HepG2 (cell line): ENCODE results near the gene TBC1D14. TPM values are rescaled to one million over a fixed set of nuclear protein-coding genes. Genes with fewer than 3 reads are reported as not detected.

ENCODE experiments used
- ATAC-seq: fragments of 200-7000 bp; cut with Tn5 transposase; 3 replicates; pipeline ENCODE4 v1.9.1; 2020; ENCODE audit warnings: mild to moderate bottlenecking, moderate library complexity
- BruUV-seq: library from RNA; stranded (reverse); fragments of 400-500 nt; replicated peaks from 2 replicates; lab custom pipeline; 2021; lab: Mats Ljungman, UMichigan
- CTCF ChIA-PET: fragments of 300-600 bp; formaldehyde crosslinking; extraction: SDS; loops from one replicate; lab custom pipeline; 2021; ENCODE audit warnings: low total read pairs, inconsistent platforms, low intra/inter-chr PET ratio; lab: Yijun Ruan, JAX
- POLR2A ChIA-PET: fragments of 350-600 bp; sonication (Branson Sonifier 250); formaldehyde crosslinking; loops from one replicate; lab custom pipeline; 2020; ENCODE audit warnings: antibody characterized with exemption, inconsistent platforms; lab: Yijun Ruan, JAX
- DNase-seq: peaks from one replicate; pipeline ENCODE4 v3.0.0-alpha.2; 2015; ENCODE audit warnings: low spot score
- FAIRE-seq: peaks from 3 replicates; lab custom pipeline; 2011; peaks lifted over from hg19 to GRCh38; lab: Jason Lieb, UNC
- H2AFZ ChIP-seq: one replicate; pipeline ENCODE4 v1.6.1; 2011; ENCODE audit warnings: low read length, inconsistent platforms
- H3K27ac ChIP-seq: fragments of 300-600 bp; 3 replicates; pipeline ENCODE4 v1.8.0; 2011; ENCODE audit warnings: mixed run types, mild to moderate bottlenecking, mixed read lengths, low read length, inconsistent platforms; ENCODE audit not compliant: insufficient read depth; ENCODE audit errors: extremely low read length
- H3K27me3 ChIP-seq, 2 experiments: fragments of 200-600 bp in 1 of 2; 2 replicates in 1 of 2; 3 replicates in 1 of 2; pipeline versions ENCODE4 v1.6.0 to v1.8.0; 2011; ENCODE audit warnings: low read length in 2 of 2, mild to moderate bottlenecking in 2 of 2, moderate library complexity in 2 of 2, inconsistent platforms in 1 of 2; ENCODE audit not compliant: insufficient read depth in 2 of 2, control insufficient read depth in 1 of 2
- H3K36me3 ChIP-seq, 2 experiments: fragments of 200-600 bp in 1 of 2; replicated peaks in 1 of 2; 2 replicates in 1 of 2; 3 replicates in 1 of 2; pipeline versions ENCODE4 v1.5.1 to v1.8.0; 2011; ENCODE audit warnings: low read length in 2 of 2, inconsistent platforms in 1 of 2; ENCODE audit not compliant: insufficient read depth in 2 of 2, control insufficient read depth in 1 of 2
- H3K4me1 ChIP-seq: 2 replicates; pipeline ENCODE4 v1.5.1; 2012; ENCODE audit warnings: low read length, inconsistent platforms; ENCODE audit not compliant: insufficient read depth
- H3K4me2 ChIP-seq: 2 replicates; pipeline ENCODE4 v1.6.0; 2011; ENCODE audit warnings: low read depth, low read length, inconsistent platforms
- H3K4me3 ChIP-seq, 3 experiments: fragments of 200-600 bp in 1 of 3; sonication (generic), shearing (Covaris generic) in 1 of 3; replicated peaks in 1 of 3; 2 replicates each; pipeline ENCODE4 v1.5.1; 2011 to 2016; ENCODE audit warnings: low read length in 3 of 3, inconsistent platforms in 2 of 3, low read depth in 2 of 3, mild to moderate bottlenecking in 2 of 3, control low read depth in 1 of 3, mixed read lengths in 1 of 3; ENCODE audit not compliant: insufficient read depth in 1 of 3
- H3K79me2 ChIP-seq: one replicate; pipeline ENCODE4 v1.6.1; 2011; ENCODE audit warnings: low read length, inconsistent platforms; ENCODE audit not compliant: insufficient read depth
- H3K9ac ChIP-seq: 2 replicates; pipeline ENCODE4 v1.6.0; 2011; ENCODE audit warnings: mild to moderate bottlenecking, low read depth, low read length, inconsistent platforms; ENCODE audit not compliant: insufficient read depth
- H3K9me3 ChIP-seq: 2 replicates; pipeline ENCODE4 v1.5.1; 2012; ENCODE audit warnings: mild to moderate bottlenecking, low read length
- H4K20me1 ChIP-seq: 2 replicates; pipeline ENCODE4 v1.6.0; 2011; ENCODE audit warnings: inconsistent platforms, mild to moderate bottlenecking, low read length, moderate library complexity; ENCODE audit not compliant: insufficient read depth
- CC2D1A ChIP-seq: sonication (generic); formaldehyde crosslinking; IDR thresholded peaks from 2 replicates; pipeline ENCODE4 v1.8.1; 2023; ENCODE audit warnings: mild to moderate bottlenecking, missing genetic modification reagents
- DMAP1 ChIP-seq: IDR thresholded peaks from 2 replicates; pipeline ENCODE4 v1.6.1; 2016
- FOXA1 ChIP-seq, 2 experiments: fragments of 450-650 bp in 1 of 2; sonication (generic) in 1 of 2; formaldehyde crosslinking in 1 of 2; IDR thresholded peaks; 2 replicates each; pipeline versions ENCODE4 v1.4.0 to v1.6.1; 2016 to 2020; ENCODE audit warnings: missing genetic modification reagents in 1 of 2
- FOXJ3 ChIP-seq: sonication (generic); formaldehyde crosslinking; IDR thresholded peaks from 2 replicates; pipeline ENCODE4 v1.4.0; 2020; ENCODE audit warnings: missing genetic modification reagents, mild to moderate bottlenecking, borderline replicate concordance
- FOXK1 ChIP-seq: sonication (generic); formaldehyde crosslinking; IDR thresholded peaks from 2 replicates; pipeline ENCODE4 v1.4.0; 2020; ENCODE audit warnings: low read depth, missing genetic modification reagents, borderline replicate concordance
- GFI1 ChIP-seq: sonication (generic); formaldehyde crosslinking; IDR thresholded peaks from 2 replicates; pipeline ENCODE4 v1.5.0; 2020; ENCODE audit warnings: missing genetic modification reagents, mild to moderate bottlenecking, borderline replicate concordance
- HMGXB4 ChIP-seq, 2 experiments: sonication (generic) in 1 of 2; formaldehyde crosslinking in 1 of 2; IDR thresholded peaks; 2 replicates each; pipeline versions ENCODE4 v1.4.0 to v1.6.1; 2018 to 2020; ENCODE audit warnings: missing genetic modification reagents in 2 of 2, borderline replicate concordance in 1 of 2, low read depth in 1 of 2, mild to moderate bottlenecking in 1 of 2, missing biosample characterization in 1 of 2
- ISX ChIP-seq: sonication (generic); formaldehyde crosslinking; conservative IDR thresholded peaks from 2 replicates; pipeline ENCODE4 v1.5.0; 2020; ENCODE audit warnings: missing genetic modification reagents
- KLF15 ChIP-seq: sonication (generic); formaldehyde crosslinking; IDR thresholded peaks from 2 replicates; pipeline ENCODE4 v1.8.1; 2023; ENCODE audit warnings: borderline replicate concordance, mild to moderate bottlenecking, inconsistent platforms, missing genetic modification reagents, mixed read lengths
- LCORL ChIP-seq, 2 experiments: fragments of 450-650 bp in 1 of 2; sonication (generic) in 1 of 2; formaldehyde crosslinking in 1 of 2; IDR thresholded peaks; 2 replicates each; pipeline versions ENCODE4 v1.5.0 to v1.6.1; 2017 to 2020; ENCODE audit warnings: antibody characterized with exemption in 1 of 2, missing genetic modification reagents in 1 of 2
- MED1 ChIP-seq: sonication (generic); formaldehyde crosslinking; IDR thresholded peaks from 2 replicates; pipeline ENCODE4 v1.4.0; 2020; ENCODE audit warnings: missing genetic modification reagents
- TEF ChIP-seq: sonication (generic); formaldehyde crosslinking; IDR thresholded peaks from 2 replicates; pipeline ENCODE4 v1.5.0; 2020; ENCODE audit warnings: missing genetic modification reagents
- THAP8 ChIP-seq: sonication (generic); formaldehyde crosslinking; IDR thresholded peaks from 2 replicates; pipeline ENCODE4 v1.5.1; 2020; ENCODE audit warnings: missing genetic modification reagents, mild to moderate bottlenecking, borderline replicate concordance
- ZBTB14 ChIP-seq: sonication (generic); formaldehyde crosslinking; IDR thresholded peaks from 2 replicates; pipeline ENCODE4 v1.4.0; 2020; ENCODE audit warnings: missing genetic modification reagents
- ZMAT3 ChIP-seq: sonication (generic); formaldehyde crosslinking; conservative IDR thresholded peaks from 2 replicates; pipeline ENCODE4 v1.7.0; 2021; ENCODE audit warnings: missing genetic modification reagents
- ZNF160 ChIP-seq: sonication (generic); formaldehyde crosslinking; IDR thresholded peaks from 2 replicates; pipeline ENCODE4 v1.8.0; 2022; ENCODE audit warnings: mild to moderate bottlenecking, inconsistent platforms, missing genetic modification reagents
- ZNF496 ChIP-seq: sonication (generic); formaldehyde crosslinking; IDR thresholded peaks from 2 replicates; pipeline ENCODE4 v1.8.1; 2023; ENCODE audit warnings: mild to moderate bottlenecking, moderate library complexity, missing genetic modification reagents; ENCODE audit not compliant: insufficient replicate concordance
- ZNF557 ChIP-seq: sonication (generic); formaldehyde crosslinking; IDR thresholded peaks from 2 replicates; pipeline ENCODE4 v1.4.0; 2020; ENCODE audit warnings: missing genetic modification reagents
- ZNF670 ChIP-seq: sonication (generic); formaldehyde crosslinking; IDR thresholded peaks from 2 replicates; pipeline ENCODE4 v1.8.0; 2022; ENCODE audit warnings: mild to moderate bottlenecking, missing genetic modification reagents, borderline replicate concordance
- ZNF839 ChIP-seq: sonication (generic); formaldehyde crosslinking; IDR thresholded peaks from 2 replicates; pipeline ENCODE4 v1.4.0; 2020; ENCODE audit warnings: missing genetic modification reagents, mild to moderate bottlenecking, borderline replicate concordance
- WGBS: methylation state at CpG from one replicate; pipeline ENCODE4 v1.1.6; 2017; ENCODE audit warnings: low lambda C conversion rate; 5-methylcytosine and 5-hydroxymethylcytosine counted together
- in situ Hi-C: cut with HindIII; loops from 2 replicates; pipeline ENCODE4 v1.10.0; 2017; ENCODE audit warnings: low pct_unique_long_range_greater_than_20kb; ENCODE audit not compliant: extremely low pct_ligation_motif_present
- intact Hi-C: fragments of 100-400 bp; cut with micrococcal nuclease; formaldehyde crosslinking; loops from one replicate; pipeline ENCODE4 v1.10.0; 2022; ENCODE audit not compliant: unreplicated experiment
- polyA plus RNA-seq, 8 experiments: library from polyadenylated mRNA; depleted of rRNA in 3 of 8; stranded (reverse) in 7 of 8; unstranded in 1 of 8; fragments of >200 nt; fragmentation: Illumina TruSeq in 4 of 8; extraction: Trizol in 4 of 8; gene quantifications; 2 replicates each; pipeline versions ENCODE4 v1.2.1 to v1.2.3, GENCODE V29; 2011 to 2016; ENCODE audit warnings: low read depth in 4 of 8, missing spikeins in 1 of 8, mixed read lengths in 1 of 8; ENCODE audit not compliant: insufficient read depth in 1 of 8
- total RNA-seq, 5 experiments: library from RNA; depleted of rRNA; stranded (reverse); fragments of >200 nt; fragmentation: Illumina TruSeq; extraction: Trizol; gene quantifications; 2 replicates each; pipeline ENCODE4 v1.2.3, GENCODE V29; 2016; ENCODE audit warnings: low read depth in 1 of 5

TBC1D14 gene
- total and polyA plus RNA-seq, 2 of the 13 experiments (the other 11 are each of a cell fraction or from before 2014, with no cell fraction given): 29.5 to 46.5 TPM

GRCh38 chr4:6940744-6941137, 31.1 kb downstream of the TBC1D14 start (continued):
- TF ChIP-seq LCORL (IDR thresholded peaks at IDR 0.05) (no peak), LCORL (CRISPR knock-in tag; IDR thresholded peaks at IDR 0.05) (no peak), ISX (CRISPR knock-in tag) (no peak), TEF (no peak)

GRCh38 chr4:6941796-6942195, 32.2 kb downstream of the TBC1D14 start:
- WGBS: 57% methylated on average over 2 of the region's 4 CpGs
- TF ChIP-seq ZBTB14 (CRISPR knock-in tag) (no peak), MED1 (no peak), THAP8 (CRISPR knock-in tag) (no peak), ZNF557 (CRISPR knock-in tag) (no peak), KLF15 (CRISPR knock-in tag) (no peak), DMAP1 (no peak), ZNF839 (no peak), CC2D1A (no peak), FOXA1 (IDR thresholded peaks at IDR 0.05) (no peak), FOXA1 (CRISPR knock-in tag; IDR thresholded peaks at IDR 0.05) (no peak), ZNF496 (CRISPR knock-in tag) (no peak), ZMAT3 (CRISPR knock-in tag) (no peak), HMGXB4 (CRISPR knock-in tag; IDR thresholded peaks at IDR 0.05; ENCODE audit: borderline replicate concordance in 1 of 2, low read depth in 1 of 2) (no peak), FOXK1 (CRISPR knock-in tag) (no peak), FOXJ3 (CRISPR knock-in tag) (no peak), ZNF160 (no peak), GFI1 (CRISPR knock-in tag) (no peak), ZNF670 (CRISPR knock-in tag) (no peak)

More at GRCh38 chr4:6941796-6942195, 32.2 kb downstream of the TBC1D14 start:
- DNase-seq (no peak), FAIRE-seq (no peak), ATAC-seq (no peak)
- Histone ChIP-seq H3K4me3 (no peak overlapping the region), H3K9ac (no peak overlapping the region), H2AFZ (no peak overlapping the region), H3K27ac (no peak overlapping the region), H3K27me3 (no peaks in the 10 kb centered on the region), H3K79me2 (peaks cover 88% of the 10 kb centered on the region), H4K20me1 (no peaks in the 10 kb centered on the region), H3K4me2 (no peak overlapping the region), H3K4me1 (peaks cover 35% of the 10 kb centered on the region), H3K36me3 (peaks cover 7 to 34% of the 10 kb centered on the region in 2 experiments; a peak in 3 of 5 replicates), H3K9me3 (no peaks in the 10 kb centered on the region)
- ChIA-PET CTCF (no interaction called here), POLR2A (interaction anchor here (0.6 to 1.7 kb wide), 3 partner anchors 12 to 42 kb away, joined by 3 to 7 read pairs (median 3); no protein-coding TSS in a partner anchor)
- in situ Hi-C loops (no loop called here), intact Hi-C loops (no loop called here)
- BruUV-seq: no TSS peak
